Kasumi-1 (cell line): Measurements from ENCODE around the gene RPL22.
A peak's percentile ranks its signal among the peaks of the same experiment; 100 is the strongest.
"Not testable (repeated sequence)": the region's sequence is repeated elsewhere in the genome, so short reads cannot be mapped to it uniquely, and the experiment has no call there.

ENCODE experiments used
- DNase-seq, 2 experiments: peaks; one replicate each; lab custom pipeline; 2025; lab: John Stamatoyannopoulos, UW

Gene RPL22

GRCh38 chr1:6233376-6233775, 34.0 kb upstream of the RPL22 start:
- DNase-seq: no peak

DNA sequence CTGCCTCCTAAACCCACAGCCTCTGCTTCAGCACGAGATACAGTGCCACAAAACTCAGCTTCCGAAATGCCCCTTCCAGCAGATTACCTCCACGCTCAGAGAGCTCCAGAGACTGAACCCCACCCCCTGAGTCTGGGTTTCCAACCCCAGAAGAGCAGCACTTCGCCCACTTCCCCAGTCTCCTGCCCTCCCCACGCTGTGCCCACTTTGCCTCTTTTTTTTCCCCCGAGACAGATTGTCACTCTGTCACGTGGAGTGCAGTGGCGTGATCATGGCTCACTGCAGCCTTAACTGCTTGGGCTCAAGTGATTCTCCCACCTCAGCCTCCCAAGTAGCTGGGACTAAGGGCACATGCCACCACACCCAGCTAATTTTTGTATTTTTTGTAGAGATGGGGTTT, 26.3 kb upstream of the RPL22 start:
- DNase-seq: no peak

GRCh38 chr1:6224718-6225117, 25.3 kb upstream of the RPL22 start:
- DNase-seq: no peak

DNA sequence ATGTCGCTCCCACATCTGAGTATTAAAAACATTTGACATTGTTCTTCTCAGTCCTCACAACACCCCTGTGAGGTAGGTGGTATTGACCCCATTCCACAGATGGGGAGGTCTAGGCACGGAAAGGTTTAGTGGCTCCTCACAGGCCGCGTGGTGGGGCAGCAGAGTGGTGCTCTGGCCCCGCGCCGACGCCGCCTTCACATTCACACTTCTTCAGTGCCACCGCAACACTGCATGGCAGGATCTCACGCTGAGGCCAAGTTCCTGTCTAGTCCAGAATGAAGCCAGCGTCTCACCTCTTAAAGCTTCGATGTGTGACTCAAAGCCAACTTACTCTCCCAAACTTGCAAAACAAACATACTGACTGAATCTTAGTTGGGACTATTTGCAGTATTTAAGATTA, 24.2 kb upstream of the RPL22 start:
- no peak for DNase-seq

DNA sequence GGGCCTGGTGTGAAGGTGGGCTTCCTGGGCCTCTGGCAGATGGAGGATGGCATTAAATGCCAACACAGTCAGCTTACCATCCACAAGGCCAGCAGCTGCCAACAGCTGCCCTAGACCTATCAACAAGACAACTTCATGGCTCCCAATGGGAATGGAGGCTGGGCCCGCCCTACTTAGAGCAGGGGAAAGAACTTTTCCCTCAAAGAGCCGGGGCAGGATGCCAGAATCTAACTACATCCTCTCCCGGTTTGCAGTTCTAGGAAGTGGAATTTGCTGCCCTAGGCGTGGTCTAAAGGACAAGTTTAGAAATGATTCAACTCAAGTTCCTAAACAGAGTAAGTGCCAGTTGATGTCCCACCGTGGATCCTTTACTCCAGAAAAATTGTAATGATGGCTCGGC, 23.2 kb upstream of the RPL22 start:
- no peak for DNase-seq

GRCh38 chr1:6221210-6221784, 21.9 kb upstream of the RPL22 start:
- no peak for DNase-seq

- no peak for DNase-seq
Measured at GRCh38 chr1:6220236-6220635, 20.8 kb upstream of the RPL22 start.

- not testable (repeated sequence) for DNase-seq
Measured at GRCh38 chr1:6219641-6220040, 20.2 kb upstream of the RPL22 start.

DNA sequence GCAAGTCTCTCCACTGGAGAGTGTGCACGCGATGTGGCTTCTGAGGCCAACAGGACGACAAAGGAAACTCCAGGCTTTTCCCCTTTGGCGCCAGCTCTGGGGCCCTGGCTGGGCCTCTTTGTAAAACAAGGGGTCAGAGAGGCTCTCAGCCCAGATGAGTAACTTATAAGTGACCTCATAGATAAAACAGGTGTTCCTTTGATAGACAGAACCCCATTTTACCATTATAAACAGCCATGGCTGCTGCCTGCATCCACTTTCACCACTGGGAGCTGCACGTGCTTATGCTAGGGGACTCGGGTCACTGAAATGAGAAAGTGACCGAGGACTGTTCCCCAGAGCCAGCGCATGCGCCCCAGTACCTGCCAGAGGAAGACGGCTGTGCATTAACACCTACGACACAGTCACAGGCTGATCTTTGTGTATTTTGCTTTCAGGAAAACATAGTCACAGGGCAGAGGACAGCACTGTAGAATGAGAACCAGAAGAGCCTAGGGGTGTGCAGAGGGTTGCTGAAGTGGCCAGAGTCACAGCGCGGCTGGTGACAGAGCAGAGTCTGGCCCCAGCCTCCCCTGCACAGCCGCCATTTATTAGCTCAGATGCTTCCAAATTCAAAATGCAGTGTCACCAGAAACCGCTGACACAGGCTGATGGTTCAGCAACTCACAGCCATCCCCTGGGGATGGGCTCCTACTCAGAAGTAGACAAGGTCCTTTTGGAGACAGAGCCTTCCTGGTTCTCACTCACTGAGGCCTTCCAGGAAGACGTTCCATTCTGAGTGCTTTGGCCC, 19.2 kb upstream of the RPL22 start:
- DNase-seq: no peak

DNA sequence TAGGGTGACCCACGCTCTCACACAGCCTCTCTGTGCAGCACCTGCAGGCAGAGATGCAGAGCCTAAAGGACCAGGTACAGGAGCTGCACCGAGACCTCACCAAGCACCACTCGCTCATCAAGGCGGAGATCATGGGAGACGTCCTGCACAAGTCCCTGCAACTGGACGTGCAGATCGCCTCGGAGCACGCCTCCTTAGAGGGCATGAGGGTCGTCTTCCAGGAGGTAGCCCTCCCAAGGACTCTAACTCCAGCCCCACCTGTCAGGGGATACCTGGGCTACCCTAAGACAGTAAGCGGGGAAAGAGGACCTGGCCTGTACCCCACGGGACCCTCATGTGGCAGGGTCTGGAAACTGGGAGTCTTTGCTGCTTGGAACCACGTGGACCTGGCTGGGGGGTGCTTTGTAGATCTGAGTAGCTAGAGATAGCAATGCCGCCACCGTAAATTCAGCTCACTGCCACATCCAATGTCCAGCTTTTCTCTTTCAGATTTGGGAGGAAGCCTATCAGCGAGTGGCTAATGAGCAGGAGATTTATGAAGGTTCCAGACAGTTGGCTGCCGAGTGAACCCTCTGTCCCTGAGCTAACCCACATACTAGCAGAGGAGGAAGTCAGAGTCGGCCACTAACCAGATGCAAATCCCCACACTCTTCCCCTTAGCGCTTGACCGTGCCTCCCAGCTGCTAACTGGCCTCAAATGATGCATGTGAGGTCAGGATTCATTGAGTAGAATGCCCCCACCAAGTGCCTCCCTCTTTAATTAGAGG, 13.0 kb upstream of the RPL22 start:
- peak in 1 of 2 experiments; percentile 18 for DNase-seq

- DNase-seq: no peak
Measured at GRCh38 chr1:6211731-6212130, 12.3 kb upstream of the RPL22 start.

- no peak for DNase-seq
Measured at GRCh38 chr1:6210591-6211355, 11.4 kb upstream of the RPL22 start.

- DNase-seq: peak; percentile 31 to 35
Measured at GRCh38 chr1:6209661-6210580, 10.5 kb upstream of the RPL22 start.

- DNase-seq: peak; percentile 27 to 45
Measured at GRCh38 chr1:6208723-6209660, 9.6 kb upstream of the RPL22 start.

DNA sequence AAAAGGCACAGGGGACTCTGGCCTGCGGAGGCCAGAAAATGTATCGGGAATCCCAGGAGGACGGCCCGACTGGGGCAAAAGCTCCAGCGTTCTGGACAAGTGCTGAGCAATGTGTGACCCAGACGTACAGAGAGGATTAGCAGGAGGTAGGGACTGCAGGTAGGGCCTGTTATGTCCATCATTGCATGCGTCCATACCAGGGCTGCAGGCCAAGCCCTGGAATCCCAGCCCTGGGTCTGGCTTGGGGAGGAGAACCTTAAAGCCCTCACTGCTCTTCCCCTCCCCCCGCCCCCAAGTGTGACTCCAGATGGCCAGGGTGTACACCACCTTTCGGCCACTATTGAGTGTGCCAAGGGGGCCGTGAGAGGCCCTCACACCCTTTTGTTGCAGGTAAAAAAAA, 8.5 kb upstream of the RPL22 start:
- DNase-seq: no peak

DNA sequence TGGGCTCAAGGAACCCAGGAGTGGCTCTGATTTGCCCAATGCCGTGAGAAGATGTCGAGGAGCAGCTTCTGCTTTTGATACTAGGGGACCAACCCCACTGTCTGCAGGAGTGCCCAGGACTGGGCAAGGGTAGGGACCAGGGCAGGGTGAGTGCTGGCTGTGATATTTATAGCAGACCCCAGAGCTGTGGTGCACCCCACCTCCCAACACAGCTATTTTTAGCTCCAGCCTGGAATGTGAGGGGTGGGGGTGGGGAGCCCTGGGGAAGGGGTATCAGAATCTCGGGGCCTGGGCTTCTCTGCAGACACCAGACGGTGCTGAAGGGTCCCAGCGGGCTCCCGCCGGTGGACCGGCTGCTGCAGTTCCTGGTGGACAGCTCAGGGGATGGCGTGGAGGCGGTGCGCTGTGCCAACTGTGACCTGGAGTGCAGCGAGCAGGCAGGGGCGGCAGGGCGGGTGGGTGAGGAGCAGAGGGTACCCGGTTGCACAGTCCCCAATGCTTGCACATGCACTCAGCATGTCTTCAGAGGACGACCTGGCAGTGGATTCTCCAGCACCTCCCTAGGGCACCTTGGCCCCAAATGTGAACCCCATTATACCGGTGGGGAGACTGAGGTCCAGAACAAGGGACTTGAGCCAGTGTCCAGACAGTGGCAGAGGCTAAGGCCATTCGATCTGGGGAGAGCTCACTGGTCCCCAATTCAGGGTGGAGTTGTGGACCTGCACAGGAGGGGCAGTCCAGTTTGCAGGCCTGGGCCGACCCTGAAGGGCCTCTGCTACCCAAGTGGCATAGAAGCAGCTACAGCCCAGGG, 7.9 kb upstream of the RPL22 start:
- no peak for DNase-seq

- no peak for DNase-seq
Measured at GRCh38 chr1:6206520-6206855, 7.1 kb upstream of the RPL22 start.

GRCh38 chr1:6205849-6206519, 6.6 kb upstream of the RPL22 start, which contains the start of gene RNF207:
RNF207 (plus strand) TSS chr1:6206119; CDS start chr1:6206536, 417 bp downstream.
- no peak for DNase-seq

GRCh38 chr1:6202256-6202655, 2.9 kb upstream of the RPL22 start:
- DNase-seq: no peak
